Mesendoderm (in vitro differentiated cells): ENCODE data around the gene ANK3.
A peak's percentile ranks its signal among the peaks of the same experiment; 100 is the strongest.

Experiments used
- DNase-seq: peaks from one replicate; pipeline ENCODE4 v3.0.0; 2013
- H2AK5ac ChIP-seq: 2 replicates; pipeline ENCODE4 v1.6.1; 2013; ENCODE audit warnings: low read length, inconsistent platforms
- H2BK120ac ChIP-seq: 2 replicates; pipeline ENCODE4 v1.6.1; 2013; ENCODE audit warnings: low read depth, mild to moderate bottlenecking, low read length, moderate library complexity, mixed read lengths
- H2BK15ac ChIP-seq: replicated peaks from 2 replicates; pipeline ENCODE4 v1.6.1; 2013; ENCODE audit warnings: low read depth, mild to moderate bottlenecking, moderate library complexity
- H2BK5ac ChIP-seq: 2 replicates; pipeline ENCODE4 v1.6.1; 2013; ENCODE audit warnings: low read length, inconsistent platforms
- H3K18ac ChIP-seq: 2 replicates; pipeline ENCODE4 v1.6.1; 2013; ENCODE audit warnings: mild to moderate bottlenecking, low read length, mixed read lengths
- H3K23ac ChIP-seq: one replicate; pipeline ENCODE4 v1.6.1; 2013; ENCODE audit warnings: low read length
- H3K27ac ChIP-seq: 2 replicates; pipeline ENCODE4 v1.5.1; 2013; ENCODE audit warnings: low read depth, mild to moderate bottlenecking, inconsistent platforms, low read length, moderate library complexity
- H3K27me3 ChIP-seq: 2 replicates; pipeline ENCODE4 v1.6.1; 2013; ENCODE audit warnings: low read length, control low read depth, mild to moderate bottlenecking, inconsistent platforms; ENCODE audit not compliant: insufficient read depth, poor library complexity
- H3K36me3 ChIP-seq: 2 replicates; pipeline ENCODE4 v1.6.1; 2013; ENCODE audit warnings: low read length, inconsistent platforms; ENCODE audit not compliant: control insufficient read depth, insufficient read depth
- H3K4ac ChIP-seq: one replicate; pipeline ENCODE4 v1.6.1; 2013; ENCODE audit warnings: low read depth, mild to moderate bottlenecking, low read length, moderate library complexity
- H3K4me1 ChIP-seq: 2 replicates; pipeline ENCODE4 v1.6.1; 2013; ENCODE audit warnings: low read depth, low read length, inconsistent platforms; ENCODE audit not compliant: control insufficient read depth
- H3K4me2 ChIP-seq: 2 replicates; pipeline ENCODE4 v1.6.1; 2013; ENCODE audit warnings: low read length
- H3K4me3 ChIP-seq: 2 replicates; pipeline ENCODE4 v1.5.1; 2013; ENCODE audit warnings: mild to moderate bottlenecking, low read length
- H3K56ac ChIP-seq: one replicate; pipeline ENCODE4 v1.6.1; 2013; ENCODE audit warnings: low read length
- H3K79me1 ChIP-seq: 2 replicates; pipeline ENCODE4 v1.6.1; 2013; ENCODE audit warnings: low read length, inconsistent platforms
- H3K79me2 ChIP-seq: 2 replicates; pipeline ENCODE4 v1.6.1; 2013; ENCODE audit warnings: mild to moderate bottlenecking, low read length; ENCODE audit not compliant: control insufficient read depth, insufficient read depth
- H3K9ac ChIP-seq: 2 replicates; pipeline ENCODE4 v1.6.1; 2013; ENCODE audit warnings: low read length, inconsistent platforms
- H4K5ac ChIP-seq: one replicate; pipeline ENCODE4 v1.6.1; 2013; ENCODE audit warnings: low read length
- H4K8ac ChIP-seq: one replicate; pipeline ENCODE4 v1.6.1; 2013; ENCODE audit warnings: low read depth, mild to moderate bottlenecking, control low read depth, low read length, moderate library complexity
- WGBS: extraction: QIAGEN DNeasy Blood & Tissue Kit; methylation state at CpG from one replicate; pipeline ENCODE4 v1.1.7; 2013; ENCODE audit warnings: low lambda C conversion rate, missing lambda C conversion rate; ENCODE audit not compliant: insufficient coverage; ENCODE audit errors: extremely low coverage; 5-methylcytosine and 5-hydroxymethylcytosine counted together

Gene ANK3

DNA sequence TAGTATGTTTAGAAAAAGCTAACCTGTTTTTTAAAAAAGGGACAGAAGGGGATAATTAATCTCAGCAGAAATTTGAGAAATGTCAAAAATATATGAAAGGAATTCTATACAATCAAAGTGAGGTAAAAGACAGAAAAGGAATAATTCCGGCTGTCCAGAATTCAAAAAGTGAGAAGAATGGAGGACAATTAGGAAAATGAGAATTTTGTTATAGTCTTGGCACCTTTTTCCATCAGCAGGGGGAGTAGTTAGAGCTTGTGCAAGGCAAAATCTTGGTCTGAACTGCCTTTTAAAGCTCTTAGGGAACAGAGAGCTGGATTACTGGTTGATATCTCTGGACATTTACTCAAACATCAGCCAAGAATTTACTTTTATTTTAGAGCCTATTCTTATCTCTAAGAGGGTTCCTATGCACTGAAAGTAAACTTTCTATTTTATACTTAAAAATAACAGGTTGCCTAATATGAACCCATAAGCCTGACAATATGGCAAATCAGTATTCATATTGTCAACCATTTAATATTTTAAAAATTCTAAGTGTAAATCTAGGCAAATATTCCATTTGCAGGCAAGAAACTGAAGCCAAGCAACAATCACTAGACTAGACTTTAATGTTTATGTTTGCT is 185.6 kb downstream of the ANK3 start:
- H3K4me3 ChIP-seq: no peak overlapping the region
- H2BK120ac ChIP-seq: no peak overlapping the region
- H2BK15ac ChIP-seq: no peak overlapping the region
- H3K23ac ChIP-seq: no peak overlapping the region
- no peak overlapping the region for H3K4ac ChIP-seq
- H3K9ac ChIP-seq: no peak overlapping the region
- no peak overlapping the region for H3K27ac ChIP-seq
- DNase-seq: peak; percentile 29
- WGBS: no CpG with 5 or more reads among the region's 1 CpG
- H4K5ac ChIP-seq: no peak overlapping the region
- H3K79me1 ChIP-seq: no peaks in the 10 kb centered on the region
- no peak overlapping the region for H4K8ac ChIP-seq
- no peak overlapping the region for H3K4me2 ChIP-seq
- H3K4me1 ChIP-seq: no peaks in the 10 kb centered on the region
- no peaks in the 10 kb centered on the region for H3K36me3 ChIP-seq
- H2BK5ac ChIP-seq: no peak overlapping the region
- H3K18ac ChIP-seq: no peak overlapping the region
- H2AK5ac ChIP-seq: no peak overlapping the region
- no peaks in the 10 kb centered on the region for H3K79me2 ChIP-seq
- H3K27me3 ChIP-seq: no peaks in the 10 kb centered on the region
- no peak overlapping the region for H3K56ac ChIP-seq

DNA sequence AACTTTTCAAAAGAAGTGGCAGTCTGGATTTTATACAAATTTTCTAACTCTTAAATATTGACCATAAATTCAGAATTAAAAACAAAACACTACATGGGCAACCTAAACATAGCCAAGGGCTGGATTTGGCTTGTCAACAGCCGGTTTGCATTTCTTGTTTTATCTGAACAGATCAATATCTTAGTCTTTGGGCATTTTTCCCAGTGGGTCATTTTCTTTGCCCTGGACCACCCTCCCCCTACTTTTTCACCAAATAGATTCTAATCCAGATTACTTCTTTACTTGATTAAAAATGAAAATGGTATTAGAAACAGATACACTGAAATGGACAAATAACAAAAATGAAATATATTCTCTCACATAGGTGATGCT is 189.0 kb downstream of the ANK3 start:
- Histone ChIP-seq H3K4me2 (no peak overlapping the region), H3K4me1 (no peaks in the 10 kb centered on the region), H3K27ac (no peak overlapping the region), H3K9ac (no peak overlapping the region), H3K36me3 (no peaks in the 10 kb centered on the region), H3K56ac (no peak overlapping the region), H3K79me1 (no peaks in the 10 kb centered on the region), H2BK15ac (no peak overlapping the region), H2AK5ac (no peak overlapping the region), H3K27me3 (no peaks in the 10 kb centered on the region), H4K5ac (no peak overlapping the region), H2BK5ac (no peak overlapping the region), H3K4me3 (no peak overlapping the region), H3K79me2 (no peaks in the 10 kb centered on the region), H3K4ac (no peak overlapping the region), H3K23ac (no peak overlapping the region), H2BK120ac (no peak overlapping the region), H4K8ac (no peak overlapping the region), H3K18ac (no peak overlapping the region)
- no peak for DNase-seq
- WGBS: no CpG with 5 or more reads among the region's 1 CpG

DNA sequence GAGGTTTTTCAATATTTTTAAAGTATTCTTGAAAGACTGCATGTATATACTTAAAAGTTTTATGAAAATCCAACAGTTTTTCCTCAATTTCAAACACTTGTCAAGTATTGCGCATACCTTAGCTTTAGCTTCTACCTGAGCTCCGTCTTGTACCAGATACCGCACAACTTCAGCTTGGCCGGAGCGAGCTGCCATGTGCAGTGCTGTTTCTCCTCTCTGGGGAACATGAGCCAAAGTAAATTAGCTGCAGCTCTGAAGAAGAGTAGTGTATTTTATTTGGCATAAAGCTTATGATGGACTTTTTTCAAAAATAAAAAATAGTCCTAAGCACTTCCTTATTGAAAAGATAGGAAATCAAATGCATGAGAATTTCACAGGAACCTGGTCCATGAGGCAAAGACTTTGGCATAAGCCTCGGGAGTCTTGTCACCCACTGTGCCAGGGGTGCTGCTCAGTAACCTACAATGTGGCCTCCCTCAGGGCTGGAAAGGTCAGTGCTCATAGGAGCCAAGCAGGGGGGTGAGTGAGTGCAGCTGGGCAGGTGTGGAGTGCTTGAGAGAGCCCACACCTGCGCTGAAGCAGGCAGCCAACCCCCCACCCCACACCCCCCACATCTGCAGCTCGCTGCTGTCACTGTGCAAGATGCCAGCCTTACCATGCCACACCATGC is 189.5 kb downstream of the ANK3 start:
- H2AK5ac ChIP-seq: no peak overlapping the region
- H4K8ac ChIP-seq: no peak overlapping the region
- no CpG with 5 or more reads among the region's 8 CpGs for WGBS
- H2BK15ac ChIP-seq: no peak overlapping the region
- no peak overlapping the region for H3K27ac ChIP-seq
- no peak overlapping the region for H3K4ac ChIP-seq
- H3K18ac ChIP-seq: no peak overlapping the region
- DNase-seq: no peak
- no peak overlapping the region for H2BK5ac ChIP-seq
- H3K4me2 ChIP-seq: no peak overlapping the region
- no peak overlapping the region for H3K23ac ChIP-seq
- no peaks in the 10 kb centered on the region for H3K79me2 ChIP-seq
- H4K5ac ChIP-seq: no peak overlapping the region
- no peaks in the 10 kb centered on the region for H3K79me1 ChIP-seq
- no peak overlapping the region for H2BK120ac ChIP-seq
- H3K56ac ChIP-seq: no peak overlapping the region
- H3K9ac ChIP-seq: no peak overlapping the region
- no peaks in the 10 kb centered on the region for H3K27me3 ChIP-seq
- H3K4me1 ChIP-seq: no peaks in the 10 kb centered on the region
- no peak overlapping the region for H3K4me3 ChIP-seq
- H3K36me3 ChIP-seq: no peaks in the 10 kb centered on the region

DNA sequence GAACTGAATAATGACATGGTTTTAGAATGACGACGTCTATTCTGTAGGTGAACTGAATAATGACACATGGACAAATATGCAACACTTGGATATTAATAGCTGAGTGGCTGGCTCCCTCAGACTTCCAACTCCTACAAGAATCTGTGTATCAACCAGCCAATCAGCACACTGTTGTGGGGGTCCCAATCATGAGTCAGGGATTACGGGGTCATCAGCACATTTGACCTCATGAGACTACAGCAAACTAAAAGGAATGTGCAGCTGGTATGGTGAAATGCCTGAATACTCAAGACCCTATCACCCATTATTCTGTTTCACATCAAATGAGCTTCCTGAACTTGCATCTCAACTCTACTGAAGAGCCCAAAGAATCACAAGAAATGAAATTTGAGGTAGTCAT is 192.5 kb downstream of the ANK3 start:
- Histone ChIP-seq H3K4me1 (no peaks in the 10 kb centered on the region), H2AK5ac (no peak overlapping the region), H2BK120ac (no peak overlapping the region), H3K4me3 (no peak overlapping the region), H4K5ac (no peak overlapping the region), H3K23ac (no peak overlapping the region), H3K36me3 (no peaks in the 10 kb centered on the region), H3K79me1 (no peaks in the 10 kb centered on the region), H3K4me2 (no peak overlapping the region), H3K18ac (no peak overlapping the region), H3K79me2 (no peaks in the 10 kb centered on the region), H3K4ac (no peak overlapping the region), H3K27ac (no peak overlapping the region), H3K9ac (no peak overlapping the region), H3K56ac (no peak overlapping the region), H4K8ac (no peak overlapping the region), H2BK15ac (no peak overlapping the region), H3K27me3 (no peaks in the 10 kb centered on the region), H2BK5ac (no peak overlapping the region)
- no peak for DNase-seq
- no CpG with 5 or more reads among the region's 3 CpGs for WGBS

DNA sequence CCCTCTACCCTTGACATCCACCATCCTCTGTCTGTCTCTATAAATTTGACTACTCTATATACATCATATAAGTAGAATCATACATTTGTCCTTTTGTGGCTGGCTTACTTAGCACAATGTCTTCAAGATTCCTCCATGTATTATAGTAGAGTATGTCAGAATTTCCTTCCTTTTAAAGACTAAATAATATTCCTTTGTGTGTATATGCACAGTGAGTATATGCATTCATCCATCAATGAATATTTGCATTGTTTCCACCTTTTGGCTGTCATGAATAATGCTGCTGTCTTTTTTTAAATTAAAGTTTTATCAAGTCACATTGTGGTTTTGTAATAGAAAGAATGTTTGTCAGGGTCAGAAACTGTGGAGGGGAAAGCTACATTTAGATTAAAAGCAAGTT is 195.3 kb downstream of the ANK3 start:
- Histone ChIP-seq H3K27ac (no peak overlapping the region), H3K36me3 (no peaks in the 10 kb centered on the region), H3K79me1 (no peaks in the 10 kb centered on the region), H4K5ac (no peak overlapping the region), H2BK120ac (no peak overlapping the region), H2AK5ac (no peak overlapping the region), H3K23ac (no peak overlapping the region), H3K4me2 (no peak overlapping the region), H3K9ac (no peak overlapping the region), H4K8ac (no peak overlapping the region), H3K4me1 (no peaks in the 10 kb centered on the region), H3K56ac (no peak overlapping the region), H2BK5ac (no peak overlapping the region), H2BK15ac (no peak overlapping the region), H3K18ac (no peak overlapping the region), H3K4me3 (no peak overlapping the region), H3K79me2 (no peaks in the 10 kb centered on the region), H3K27me3 (no peaks in the 10 kb centered on the region), H3K4ac (no peak overlapping the region)
- no peak for DNase-seq

DNA sequence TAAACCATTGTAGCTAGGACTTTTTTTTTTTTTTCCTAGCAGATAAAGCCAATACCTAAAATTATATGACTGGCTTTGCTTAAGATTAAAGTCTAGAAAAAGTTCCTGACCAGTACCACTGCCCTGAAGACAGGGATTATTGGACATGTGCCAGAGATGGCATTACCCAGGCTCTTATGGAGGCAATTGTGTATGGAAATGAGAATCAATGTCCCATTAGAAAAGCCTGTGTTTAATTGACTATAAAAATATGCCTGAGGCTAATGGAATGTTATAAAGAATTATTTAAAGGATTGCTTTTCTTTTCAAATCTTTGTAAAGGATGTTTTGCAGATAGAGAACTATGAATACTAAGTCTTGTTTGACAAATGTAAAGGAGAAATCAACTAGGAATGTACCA is 196.7 kb downstream of the ANK3 start:
- Histone ChIP-seq H3K79me1 (no peaks in the 10 kb centered on the region), H3K79me2 (no peaks in the 10 kb centered on the region), H3K4ac (no peak overlapping the region), H4K8ac (no peak overlapping the region), H3K36me3 (no peaks in the 10 kb centered on the region), H2BK15ac (no peak overlapping the region), H2AK5ac (no peak overlapping the region), H3K56ac (no peak overlapping the region), H3K4me3 (no peak overlapping the region), H2BK120ac (no peak overlapping the region), H3K23ac (no peak overlapping the region), H4K5ac (no peak overlapping the region), H3K18ac (no peak overlapping the region), H3K4me1 (no peaks in the 10 kb centered on the region), H3K4me2 (no peak overlapping the region), H2BK5ac (no peak overlapping the region), H3K9ac (no peak overlapping the region), H3K27me3 (no peaks in the 10 kb centered on the region), H3K27ac (no peak overlapping the region)
- no peak for DNase-seq
